GM23248 (cell line): ENCODE measurements around the gene SMCO1. TPM values are rescaled to one million over a fixed set of nuclear protein-coding genes. Genes with fewer than 3 reads are reported as not detected.
"Not testable (repeated sequence)": the region's sequence is repeated elsewhere in the genome, so short reads cannot be mapped to it uniquely, and the experiment has no call there.

Experiments used
- DNase-seq: peaks from one replicate; pipeline ENCODE4 v3.0.0-alpha.2; 2015
- H2AFZ ChIP-seq: fragments of 200-600 bp; sonication (generic); 2 replicates; pipeline ENCODE4 v1.6.1; 2016; ENCODE audit warnings: antibody characterized with exemption
- H3F3A ChIP-seq: fragments of 200-600 bp; sonication (generic); 2 replicates; pipeline ENCODE4 v1.6.1; 2016; ENCODE audit warnings: mild to moderate bottlenecking, antibody characterized with exemption, mixed run types; ENCODE audit not compliant: insufficient read depth
- H3K27ac ChIP-seq: fragments of 200-600 bp; sonication (generic); 2 replicates; pipeline ENCODE4 v1.5.1; 2016; ENCODE audit warnings: mild to moderate bottlenecking
- H3K27me3 ChIP-seq: fragments of 200-600 bp; sonication (generic); replicated peaks from 2 replicates; pipeline ENCODE4 v1.6.1; 2016; ENCODE audit warnings: mild to moderate bottlenecking; ENCODE audit not compliant: insufficient read depth
- H3K36me3 ChIP-seq: fragments of 200-600 bp; sonication (generic); 2 replicates; pipeline ENCODE4 v1.6.1; 2016; ENCODE audit warnings: low read depth, mild to moderate bottlenecking
- H3K4me1 ChIP-seq: fragments of 200-600 bp; sonication (generic); 2 replicates; pipeline ENCODE4 v1.6.1; 2016; ENCODE audit warnings: mild to moderate bottlenecking; ENCODE audit not compliant: insufficient read depth
- H3K4me2 ChIP-seq: fragments of 200-600 bp; sonication (generic); one replicate; pipeline ENCODE4 v1.6.1; 2016; ENCODE audit warnings: mild to moderate bottlenecking; ENCODE audit not compliant: unreplicated experiment
- H3K4me3 ChIP-seq: fragments of 200-600 bp; sonication (generic); 2 replicates; pipeline ENCODE4 v1.5.1; 2016; ENCODE audit warnings: mild to moderate bottlenecking
- H3K79me2 ChIP-seq: fragments of 200-600 bp; sonication (generic); 2 replicates; pipeline ENCODE4 v1.6.1; 2016; ENCODE audit warnings: mild to moderate bottlenecking; ENCODE audit not compliant: insufficient read depth
- H3K9ac ChIP-seq: fragments of 200-600 bp; sonication (generic); 2 replicates; pipeline ENCODE4 v1.6.1; 2016; ENCODE audit warnings: mild to moderate bottlenecking
- H3K9me2 ChIP-seq: fragments of 200-600 bp; sonication (generic); 2 replicates; pipeline ENCODE4 v1.6.1; 2016; ENCODE audit warnings: mixed run types, mild to moderate bottlenecking, moderate library complexity; ENCODE audit not compliant: insufficient read depth
- H3K9me3 ChIP-seq: fragments of 200-600 bp; sonication (generic); one replicate; pipeline ENCODE4 v1.6.1; 2017; ENCODE audit warnings: low read depth
- H4K20me1 ChIP-seq: fragments of 200-600 bp; sonication (generic); 2 replicates; pipeline ENCODE4 v1.6.0; 2016; ENCODE audit not compliant: insufficient read depth
- EZH2 ChIP-seq: fragments of 200-600 bp; sonication (generic); IDR thresholded peaks from 2 replicates; pipeline ENCODE4 v1.6.1; 2018; ENCODE audit warnings: antibody characterized with exemption, mild to moderate bottlenecking; ENCODE audit not compliant: insufficient read depth, poor library complexity, severe bottlenecking
- EZH2phosphoT487 ChIP-seq: fragments of 200-600 bp; sonication (generic); IDR thresholded peaks from 2 replicates; pipeline ENCODE4 v1.6.1; 2018; ENCODE audit warnings: antibody characterized with exemption, moderate library complexity, mild to moderate bottlenecking, low read depth; ENCODE audit not compliant: insufficient read depth
- WGBS, 2 experiments: methylation state at CpG; one replicate each; pipeline ENCODE4 v1.1.6; 2015 to 2017; ENCODE audit warnings: low lambda C conversion rate in 2 of 2, low coverage in 1 of 2; ENCODE audit errors: missing lambda C conversion rate in 2 of 2; 5-methylcytosine and 5-hydroxymethylcytosine counted together
- in situ Hi-C: fragments of 300-500 bp; cut with MboI; formaldehyde crosslinking; loops from 2 replicates; pipeline ENCODE4 v1.15.0; 2020
- polyA plus RNA-seq: library from polyadenylated mRNA; unstranded; fragments of >200 nt; fragmentation: Nextera tagmentation; extraction: Ambion mirVana; gene quantifications from 2 replicates; pipeline ENCODE4 v1.2.1, GENCODE V29; 2016
- total RNA-seq: library from RNA; depleted of rRNA; stranded (reverse); fragments of >200 nt; shearing (Covaris generic); gene quantifications from 2 replicates; pipeline ENCODE4 v1.2.3, GENCODE V29; 2014

Gene SMCO1
- total and polyA plus RNA-seq, 2 experiments from 2014 or later: not detected

GRCh38 chr3:196504556-196504955, 10.6 kb downstream of the SMCO1 start:
- peaks cover 31% of the 10 kb centered on the region for H3F3A ChIP-seq
- no peaks in the 10 kb centered on the region for H4K20me1 ChIP-seq
- H3K9me3 ChIP-seq: no peaks in the 10 kb centered on the region
- no peak overlapping the region for H3K9ac ChIP-seq
- H3K4me1 ChIP-seq: peaks cover 10% of the 10 kb centered on the region
- in situ Hi-C loops: loop anchor here (25.0 kb wide), 1 partner anchor 442 kb away; no protein-coding TSS in a partner anchor
- DNase-seq: no peak
- H2AFZ ChIP-seq: peak overlapping the region; percentile 87
- H3K27ac ChIP-seq: no peak overlapping the region
- H3K79me2 ChIP-seq: peaks cover 28% of the 10 kb centered on the region
- no peaks in the 10 kb centered on the region for H3K36me3 ChIP-seq
- H3K27me3 ChIP-seq: no peaks in the 10 kb centered on the region
- no peaks in the 10 kb centered on the region for H3K9me2 ChIP-seq
- H3K4me3 ChIP-seq: no peak overlapping the region; the same call in 1 of the 2 replicates
- no peak overlapping the region for H3K4me2 ChIP-seq
- TF ChIP-seq EZH2 (no peak), EZH2phosphoT487 (no peak)
- 92 to 96% methylated on average over 6 of the region's 6 CpGs for WGBS, 2 experiments

GRCh38 chr3:196504077-196504398, 11.1 kb downstream of the SMCO1 start:
- H3K9me2 ChIP-seq, H4K20me1 ChIP-seq, H3K36me3 ChIP-seq, H3K27me3 ChIP-seq, DNase-seq, H3K9me3 ChIP-seq: not testable (repeated sequence)
- WGBS, 2 experiments: 20 to 26% methylated on average over 7 of the region's 7 CpGs
- peak overlapping the region; percentile 91 for H3K4me3 ChIP-seq
- in situ Hi-C loops: loop anchor here (25.0 kb wide), 1 partner anchor 442 kb away; no protein-coding TSS in a partner anchor
- H3K79me2 ChIP-seq: peaks cover 33% of the 10 kb centered on the region
- peak overlapping the region; percentile 60 for H3K4me2 ChIP-seq
- peak overlapping the region; percentile 87 for H2AFZ ChIP-seq
- peaks cover 15% of the 10 kb centered on the region for H3K4me1 ChIP-seq
- peak overlapping the region; percentile 95 for H3K27ac ChIP-seq
- peaks cover 36% of the 10 kb centered on the region for H3F3A ChIP-seq
- peak overlapping the region; percentile 94 for H3K9ac ChIP-seq

DNA sequence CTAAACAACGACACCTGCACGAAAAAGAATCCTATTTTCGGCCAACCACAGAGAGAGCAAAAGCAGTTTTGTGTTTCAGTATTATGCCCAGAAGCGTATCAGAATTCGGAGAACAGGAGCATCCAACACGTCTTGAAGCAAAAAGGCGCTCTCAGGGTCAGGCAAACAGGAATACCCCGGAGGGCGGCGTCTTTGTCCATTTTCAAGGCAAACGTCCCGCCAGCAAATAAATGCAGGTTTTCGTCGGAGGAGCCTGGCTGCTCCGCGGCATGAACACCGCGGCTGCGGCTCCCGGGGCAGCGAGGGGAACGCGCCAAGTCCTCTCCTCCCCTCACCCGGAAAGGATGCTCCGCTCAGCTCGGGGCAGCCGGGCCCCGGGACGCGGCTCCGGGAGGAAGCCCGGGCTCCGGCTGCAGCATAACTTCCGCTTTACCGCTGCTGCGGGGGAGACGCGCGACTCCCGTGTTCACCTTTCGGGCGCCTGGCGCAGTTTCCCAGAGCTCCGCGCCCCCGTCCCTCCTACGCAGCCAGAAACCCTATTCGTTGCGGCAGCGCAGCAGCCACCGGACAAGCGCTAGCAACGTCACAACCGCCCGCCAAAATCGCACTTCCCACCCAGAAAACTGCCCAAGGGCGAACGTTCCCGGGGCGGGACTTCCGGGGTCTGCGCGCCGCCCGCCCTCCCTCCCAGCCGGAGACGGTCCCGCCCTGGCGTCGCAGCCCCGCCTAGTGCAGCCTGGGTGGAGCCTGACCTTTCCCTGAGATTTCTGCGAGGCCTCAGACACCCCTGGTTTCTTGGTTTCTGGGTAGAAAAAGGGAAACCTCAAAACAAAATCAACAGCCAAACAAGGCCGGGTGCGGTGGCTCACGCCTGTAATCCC, 11.7 kb downstream of the SMCO1 start, which contains the start of gene RNF168:
TSS of gene RNF168 (minus strand) at position 573 of the 881 bp plus-strand sequence. CDS start 595 bp downstream, outside the sequence.
- Histone ChIP-seq H3K27me3 (no peaks in the 10 kb centered on the region), H3K9ac (peak within 1 kb of the TSS; percentile 94), H3K36me3 (no peaks in the 10 kb centered on the region), H4K20me1 (no peaks in the 10 kb centered on the region), H3K79me2 (peaks cover 39% of the 10 kb centered on the region), H3K27ac (peak within 1 kb of the TSS; percentile 95), H3K4me1 (peaks cover 20% of the 10 kb centered on the region), H3K9me2 (no peaks in the 10 kb centered on the region), H3K9me3 (no peaks in the 10 kb centered on the region), H2AFZ (peak within 1 kb of the TSS; percentile 87), H3F3A (peaks cover 42% of the 10 kb centered on the region), H3K4me2 (peak within 1 kb of the TSS; percentile 98), H3K4me3 (peak within 1 kb of the TSS; percentile 91)
- in situ Hi-C loops: loop anchor here (25.0 kb wide), 1 partner anchor 441 kb away; no protein-coding TSS in a partner anchor
- peak; percentile 97 for DNase-seq
- no peak for TF ChIP-seq EZH2phosphoT487
- 0 to 2% methylated on average over 69 to 72 of the region's 75 CpGs for WGBS, 2 experiments

DNA sequence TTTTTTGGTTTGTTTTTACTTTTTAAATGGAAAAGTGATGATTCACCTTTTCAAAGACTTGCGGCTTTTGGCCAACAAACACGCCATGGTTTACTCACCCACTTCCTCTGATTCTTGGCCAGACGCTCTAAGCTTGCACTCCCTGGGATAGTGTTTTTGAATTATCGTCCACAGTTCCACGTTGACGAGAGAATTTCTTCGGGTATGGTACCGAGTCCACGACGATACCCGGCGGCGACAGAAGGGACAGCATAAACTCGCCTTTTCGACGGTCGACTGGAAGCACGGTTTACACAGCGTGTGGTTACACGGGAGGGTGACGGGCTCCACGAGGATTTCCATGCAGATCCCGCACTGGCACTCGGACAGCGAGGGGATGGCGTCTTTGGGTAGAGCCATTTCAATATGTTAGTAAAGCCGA, 12.4 kb downstream of the SMCO1 start:
- Histone ChIP-seq H3K4me1 (peaks cover 22% of the 10 kb centered on the region), H3K79me2 (peaks cover 46% of the 10 kb centered on the region), H2AFZ (peak overlapping the region; percentile 87), H3K9me2 (no peaks in the 10 kb centered on the region), H3K9me3 (no peaks in the 10 kb centered on the region), H3K4me2 (peak overlapping the region; percentile 98), H3F3A (peaks cover 48% of the 10 kb centered on the region), H3K4me3 (peak overlapping the region; percentile 91), H4K20me1 (no peaks in the 10 kb centered on the region), H3K27ac (peak overlapping the region; percentile 95), H3K27me3 (no peaks in the 10 kb centered on the region), H3K36me3 (no peaks in the 10 kb centered on the region), H3K9ac (peak overlapping the region; percentile 94)
- in situ Hi-C loops: loop anchor here (25.0 kb wide), 1 partner anchor 440 kb away; no protein-coding TSS in a partner anchor
- TF ChIP-seq EZH2phosphoT487 (no peak), EZH2 (no peak)
- DNase-seq: peak; percentile 98
- 1 to 2% methylated on average over 27 of the region's 27 CpGs for WGBS, 2 experiments
